ENCODE results near the gene OR1F1.
"Not testable (repeated sequence)": the region's sequence is repeated elsewhere in the genome, so short reads cannot be mapped to it uniquely, and the experiment has no call there.

OR1F1 gene

GRCh38 chr16:3150346-3151218, 37.4 kb upstream of the OR1F1 start:
- peak; percentile 96 for DNase-seq (ENCODE audit: low read depth in 1 of 2, low spot score in 1 of 2)

GRCh38 chr16:3152027-3152276, 36.1 kb upstream of the OR1F1 start:
- no peak for DNase-seq (ENCODE audit: low read depth in 1 of 2, low spot score in 1 of 2)

- DNase-seq (ENCODE audit: low read depth in 1 of 2, low spot score in 1 of 2): peak; percentile 56 to 78
Observed at GRCh38 chr16:3152277-3152990, 35.6 kb upstream of the OR1F1 start.

- DNase-seq (ENCODE audit: low read depth in 1 of 2, low spot score in 1 of 2): no peak
Observed at GRCh38 chr16:3152991-3153368, 35.0 kb upstream of the OR1F1 start.

- DNase-seq (ENCODE audit: low read depth in 1 of 2, low spot score in 1 of 2): no peak
Observed at GRCh38 chr16:3155181-3155580, 32.8 kb upstream of the OR1F1 start.

- no peak for DNase-seq (ENCODE audit: low read depth in 1 of 2, low spot score in 1 of 2)
Observed at GRCh38 chr16:3155972-3156371, 32.0 kb upstream of the OR1F1 start.

- DNase-seq (ENCODE audit: low read depth in 1 of 2, low spot score in 1 of 2): peak in 1 of 2 donors; percentile 30
Observed at GRCh38 chr16:3157229-3158025, 30.6 kb upstream of the OR1F1 start.

- DNase-seq (ENCODE audit: low read depth in 1 of 2, low spot score in 1 of 2): no peak
Observed at GRCh38 chr16:3158026-3158509, 29.9 kb upstream of the OR1F1 start.

- peak; percentile 66 to 90 for DNase-seq (ENCODE audit: low read depth in 1 of 2, low spot score in 1 of 2)
Observed at GRCh38 chr16:3158510-3159314, 29.3 kb upstream of the OR1F1 start.

GRCh38 chr16:3161235-3162018, 26.6 kb upstream of the OR1F1 start:
- DNase-seq (ENCODE audit: low read depth in 1 of 2, low spot score in 1 of 2): no peak

- no peak for DNase-seq (ENCODE audit: low read depth in 1 of 2, low spot score in 1 of 2)
Observed at GRCh38 chr16:3164121-3164991, 23.6 kb upstream of the OR1F1 start.

GRCh38 chr16:3165111-3165822, 22.7 kb upstream of the OR1F1 start:
- no peak for DNase-seq (ENCODE audit: low read depth in 1 of 2, low spot score in 1 of 2)

- no peak for DNase-seq (ENCODE audit: low read depth in 1 of 2, low spot score in 1 of 2)
Observed at GRCh38 chr16:3166505-3166886, 21.5 kb upstream of the OR1F1 start.

- not testable (repeated sequence) for DNase-seq (ENCODE audit: low read depth in 1 of 2, low spot score in 1 of 2)
Observed at GRCh38 chr16:3168729-3169128, 19.3 kb upstream of the OR1F1 start.

GRCh38 chr16:3170440-3171180, 17.4 kb upstream of the OR1F1 start:
- DNase-seq (ENCODE audit: low read depth in 1 of 2, low spot score in 1 of 2): no peak

- no peak for DNase-seq (ENCODE audit: low read depth in 1 of 2, low spot score in 1 of 2)
Observed at GRCh38 chr16:3171181-3171854, 16.7 kb upstream of the OR1F1 start.

GRCh38 chr16:3171855-3172593, 16.0 kb upstream of the OR1F1 start:
- DNase-seq (ENCODE audit: low read depth in 1 of 2, low spot score in 1 of 2): no peak

All from stimulated activated CD4-positive, alpha-beta T cell treated with anti-CD3 and anti-CD28 coated beads, Interleukin-15, amount 100 ng/mL, for 1 hour (primary cell).